Raji (cell line): ENCODE measurements around the gene MUC2.

ENCODE experiments used
- POLR2A ChIP-seq: IDR thresholded peaks from 2 replicates; pipeline ENCODE4 v1.6.1; 2011; ENCODE audit warnings: low read depth, low read length, control low read depth; ENCODE audit not compliant: insufficient read depth

The MUC2 gene

GRCh38 chr11:1091332-1092083 is 16.8 kb downstream of the MUC2 start:
- TF ChIP-seq POLR2A = no peak

GRCh38 chr11:1092145-1092670 is 17.5 kb downstream of the MUC2 start:
- TF ChIP-seq POLR2A = no peak

DNA sequence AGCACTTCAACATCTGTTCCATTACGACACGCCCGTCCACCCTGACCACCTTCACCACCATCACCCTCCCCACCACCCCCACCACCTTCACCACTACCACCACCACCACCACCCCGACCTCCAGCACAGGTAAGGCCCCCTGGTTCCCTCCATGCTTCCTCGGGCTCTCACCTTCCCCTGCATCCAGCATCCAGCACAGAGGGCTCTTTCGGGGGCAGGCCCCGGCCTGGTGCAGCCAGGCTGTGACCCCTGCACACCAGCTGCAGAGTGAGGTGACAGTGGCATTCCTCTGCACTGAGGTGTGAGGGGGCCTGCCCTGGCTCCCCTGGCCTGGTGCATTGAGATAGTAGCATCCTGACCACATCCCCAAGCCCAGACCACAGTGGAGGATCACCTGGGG is 18.2 kb downstream of the MUC2 start:
- no peak for TF ChIP-seq POLR2A

DNA sequence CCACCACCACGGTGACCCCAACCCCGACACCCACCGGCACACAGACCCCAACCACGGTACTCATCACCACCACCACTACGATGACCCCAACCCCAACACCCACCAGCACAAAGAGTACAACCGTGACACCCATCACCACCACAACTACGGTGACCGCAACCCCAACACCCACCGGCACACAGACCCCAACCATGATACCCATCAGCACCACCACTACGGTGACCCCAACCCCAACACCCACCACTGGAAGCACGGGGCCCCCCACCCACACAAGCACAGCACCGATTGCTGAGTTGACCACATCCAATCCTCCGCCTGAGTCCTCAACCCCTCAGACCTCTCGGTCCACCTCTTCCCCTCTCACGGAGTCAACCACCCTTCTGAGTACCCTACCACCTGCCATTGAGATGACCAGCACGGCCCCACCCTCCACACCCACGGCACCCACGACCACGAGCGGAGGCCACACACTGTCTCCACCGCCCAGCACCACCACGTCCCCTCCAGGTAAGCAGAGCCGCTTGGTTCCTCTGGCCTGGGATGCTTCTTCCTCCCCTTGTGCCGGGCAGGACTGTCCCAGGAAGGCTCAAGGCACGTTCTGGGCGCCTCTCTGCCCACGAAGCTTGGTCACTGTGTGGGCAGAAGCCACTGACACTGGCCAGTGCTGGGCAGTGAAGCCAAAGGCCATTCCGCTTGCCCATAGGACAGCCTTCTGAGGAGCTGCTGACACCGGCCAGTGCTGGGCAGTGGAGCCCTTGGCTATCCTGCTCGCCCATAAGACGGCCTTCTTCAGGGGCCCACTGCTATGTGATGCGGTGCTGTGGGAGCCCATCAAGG is 25.1 kb downstream of the MUC2 start:
- TF ChIP-seq POLR2A = no peak

- no peak for TF ChIP-seq POLR2A
Observed at GRCh38 chr11:1100417-1101245, 26.0 kb downstream of the MUC2 start.

DNA sequence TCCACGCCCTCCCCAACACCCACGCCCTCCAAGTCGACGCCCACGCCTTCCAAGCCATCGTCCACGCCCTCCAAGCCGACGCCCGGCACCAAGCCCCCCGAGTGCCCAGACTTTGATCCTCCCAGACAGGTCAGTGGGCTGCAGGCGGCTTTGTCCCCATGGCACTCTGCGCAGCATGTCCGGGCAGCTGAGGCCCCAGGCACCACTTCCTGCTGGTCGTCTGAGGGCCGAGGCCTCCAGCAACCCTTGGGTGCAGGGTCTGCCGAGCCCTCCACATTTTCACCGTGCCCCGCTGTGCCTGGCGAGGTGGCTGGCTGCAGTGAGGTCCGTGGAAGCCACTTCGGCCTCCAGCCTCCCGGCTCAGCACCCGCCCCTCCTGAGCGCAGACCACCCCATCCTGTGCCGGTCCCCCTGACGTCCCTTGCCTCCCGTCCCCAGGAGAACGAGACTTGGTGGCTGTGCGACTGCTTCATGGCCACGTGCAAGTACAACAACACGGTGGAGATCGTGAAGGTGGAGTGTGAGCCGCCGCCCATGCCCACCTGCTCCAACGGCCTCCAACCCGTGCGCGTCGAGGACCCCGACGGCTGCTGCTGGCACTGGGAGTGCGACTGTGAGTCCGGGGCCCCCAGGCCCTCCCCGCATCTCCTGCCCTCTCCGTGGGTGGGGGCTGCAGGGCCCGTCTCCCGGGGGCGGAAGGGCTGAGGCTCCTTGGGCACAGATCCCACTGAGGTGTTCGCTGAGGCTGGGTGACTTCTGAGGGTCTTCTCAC is 26.8 kb downstream of the MUC2 start:
- TF ChIP-seq POLR2A = no peak

GRCh38 chr11:1102221-1102971 is 27.7 kb downstream of the MUC2 start:
- no peak for TF ChIP-seq POLR2A

DNA sequence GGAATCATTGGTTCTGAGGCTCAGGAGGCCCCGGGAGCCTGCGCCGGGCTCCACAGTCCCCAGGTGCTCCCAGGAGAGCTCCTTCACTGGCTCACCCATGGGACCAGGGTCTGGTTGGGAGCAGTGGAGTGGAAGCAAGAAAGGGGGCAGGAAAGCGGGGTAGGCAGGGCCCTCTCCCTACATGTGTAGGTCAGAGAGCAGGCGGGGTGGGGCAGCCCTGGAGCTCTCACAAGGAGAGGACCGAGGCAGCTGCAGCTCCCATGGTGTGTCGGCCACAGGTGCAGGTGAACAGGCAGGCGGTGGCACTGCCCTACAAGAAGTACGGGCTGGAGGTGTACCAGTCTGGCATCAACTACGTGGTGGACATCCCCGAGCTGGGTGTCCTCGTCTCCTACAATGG is 28.3 kb downstream of the MUC2 start:
- TF ChIP-seq POLR2A = no peak

DNA sequence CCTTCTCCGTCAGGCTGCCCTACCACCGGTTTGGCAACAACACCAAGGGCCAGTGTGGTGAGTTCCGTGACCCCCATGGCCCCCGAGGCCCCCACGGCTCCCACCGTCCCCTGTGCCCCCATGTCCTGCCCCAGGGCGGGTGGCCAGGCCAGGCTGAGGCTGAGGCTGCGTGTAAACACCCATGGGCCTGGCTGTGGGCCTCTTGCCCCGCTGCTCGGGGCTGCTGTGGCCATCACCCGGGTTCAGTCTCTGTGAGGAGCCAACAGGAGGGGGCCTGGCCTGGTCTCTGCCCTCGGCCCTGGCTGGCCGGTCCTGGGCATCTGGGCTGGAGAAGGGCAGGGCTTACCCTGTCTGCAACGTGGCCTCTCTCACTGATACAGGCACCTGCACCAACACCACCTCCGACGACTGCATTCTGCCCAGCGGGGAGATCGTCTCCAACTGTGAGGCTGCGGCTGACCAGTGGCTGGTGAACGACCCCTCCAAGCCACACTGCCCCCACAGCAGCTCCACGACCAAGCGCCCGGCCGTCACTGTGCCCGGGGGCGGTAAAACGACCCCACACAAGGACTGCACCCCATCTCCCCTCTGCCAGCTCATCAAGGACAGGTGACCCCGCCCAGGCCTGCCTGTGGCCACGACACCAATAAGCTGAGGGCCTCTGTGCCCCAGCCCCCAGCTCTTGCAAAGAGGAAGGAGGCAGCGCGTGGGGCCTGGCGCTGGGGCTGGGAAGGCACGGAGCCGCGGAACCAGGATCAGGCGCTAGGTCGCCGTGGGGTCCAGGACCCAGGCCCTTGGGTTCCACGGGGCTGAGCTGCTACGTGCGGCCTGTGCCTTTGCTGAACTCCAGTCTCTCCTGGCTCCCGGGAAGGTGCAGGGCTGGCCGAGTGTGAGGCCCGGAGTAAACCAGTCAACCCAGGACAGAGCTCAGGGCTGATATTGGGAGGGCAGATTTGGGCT is 29.0 kb downstream of the MUC2 start:
- TF ChIP-seq POLR2A = no peak

DNA sequence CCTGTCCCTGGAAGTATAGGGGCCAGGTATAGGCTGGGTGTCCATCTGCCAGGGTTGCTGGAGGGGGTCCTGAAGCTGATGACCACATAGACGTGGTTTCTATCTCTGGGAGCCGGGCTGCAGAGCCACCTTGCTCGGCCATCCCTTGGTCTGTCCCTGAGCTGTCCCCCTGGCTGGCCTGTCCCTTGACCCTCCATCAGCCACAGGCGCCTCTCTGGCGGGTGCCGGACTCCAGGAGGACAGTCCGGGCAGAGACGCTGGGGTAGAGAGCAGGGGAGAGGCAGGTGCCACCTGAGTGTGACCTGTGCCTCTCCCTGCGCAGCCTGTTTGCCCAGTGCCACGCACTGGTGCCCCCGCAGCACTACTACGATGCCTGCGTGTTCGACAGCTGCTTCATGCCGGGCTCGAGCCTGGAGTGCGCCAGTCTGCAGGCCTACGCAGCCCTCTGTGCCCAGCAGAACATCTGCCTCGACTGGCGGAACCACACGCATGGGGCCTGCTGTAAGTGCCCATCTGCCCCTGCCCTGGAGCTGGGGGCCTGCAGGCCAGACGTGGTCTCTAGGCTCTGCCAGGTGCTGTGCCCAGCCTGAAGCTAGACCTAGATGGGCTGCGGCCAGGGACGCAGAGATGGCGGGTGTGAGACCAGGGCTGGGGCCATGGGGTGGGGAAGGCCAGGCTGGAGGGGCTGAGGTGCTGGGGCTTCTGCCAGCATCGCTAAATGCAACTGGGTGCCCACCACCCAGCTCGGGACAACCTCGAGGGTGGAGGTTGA is 29.9 kb downstream of the MUC2 start:
- no peak for TF ChIP-seq POLR2A

- TF ChIP-seq POLR2A = no peak
Observed at GRCh38 chr11:1105183-1105565, 30.5 kb downstream of the MUC2 start.

GRCh38 chr11:1106387-1106786 is 31.7 kb downstream of the MUC2 start:
- no peak for TF ChIP-seq POLR2A
